SK-N-SH (cell line): Measurements from ENCODE around the gene SEC23A. TPM values are rescaled to one million over a fixed set of nuclear protein-coding genes. Genes with fewer than 3 reads are reported as not detected.
"Not testable (repeated sequence)": the region's sequence is repeated elsewhere in the genome, so short reads cannot be mapped to it uniquely, and the experiment has no call there.

Experiments used
- CTCF ChIA-PET: fragments of 300-600, 350-600 bp; formaldehyde crosslinking; extraction: SDS; loops from one replicate; lab custom pipeline; 2021; lab: Yijun Ruan, JAX
- POLR2A ChIA-PET: fragments of 350-600 bp; sonication (Branson Sonifier 250); formaldehyde crosslinking; extraction: SDS; loops from one replicate; lab custom pipeline; 2020; ENCODE audit warnings: antibody characterized with exemption, inconsistent platforms; lab: Yijun Ruan, JAX
- DNase-seq: peaks from one replicate; pipeline ENCODE4 v3.0.0; 2012
- H2AFZ ChIP-seq: fragments of 200-600 bp; sonication (generic); 2 replicates; pipeline ENCODE4 v1.8.1; 2016; ENCODE audit warnings: antibody characterized with exemption, mild to moderate bottlenecking, low read depth
- H3F3A ChIP-seq: fragments of 200-600 bp; sonication (generic); replicated peaks from 2 replicates; pipeline ENCODE3; 2016; ENCODE audit warnings: antibody characterized with exemption, mild to moderate bottlenecking; ENCODE audit not compliant: insufficient read depth
- H3K27ac ChIP-seq, 2 experiments: fragments of 200-500 bp in 1 of 2; fragments of 200-600 bp in 1 of 2; sonication (Bioruptor generic) in 1 of 2; sonication (generic), shearing (Covaris generic) in 1 of 2; 2 replicates each; pipeline versions ENCODE4 v1.5.1 to v1.6.1; 2014 to 2016; ENCODE audit warnings: low read depth in 2 of 2, inconsistent platforms in 1 of 2, low read length in 1 of 2, mild to moderate bottlenecking in 1 of 2, mixed read lengths in 1 of 2
- H3K27me3 ChIP-seq: fragments of 200-600 bp; sonication (generic), shearing (Covaris generic); 2 replicates; pipeline ENCODE4 v1.6.1; 2016; ENCODE audit warnings: mixed run types; ENCODE audit not compliant: insufficient read depth
- H3K36me3 ChIP-seq, 2 experiments: fragments of 200-500 bp in 1 of 2; fragments of 200-600 bp in 1 of 2; sonication (Bioruptor generic) in 1 of 2; sonication (generic) in 1 of 2; replicated peaks in 1 of 2; 2 replicates each; pipeline versions ENCODE3 to v1.5.1; 2014 to 2016; ENCODE audit warnings: low read length in 1 of 2, mild to moderate bottlenecking in 1 of 2; ENCODE audit not compliant: insufficient read depth in 2 of 2, control insufficient read depth in 1 of 2
- H3K4me1 ChIP-seq, 2 experiments: fragments of 200-500 bp in 1 of 2; fragments of 200-600 bp in 1 of 2; sonication (Bioruptor generic) in 1 of 2; sonication (generic), shearing (Covaris generic) in 1 of 2; 2 replicates each; pipeline versions ENCODE4 v1.5.1 to v1.6.1; 2014 to 2016; ENCODE audit warnings: low read depth in 1 of 2, low read length in 1 of 2, mixed run types in 1 of 2; ENCODE audit not compliant: insufficient read depth in 2 of 2, control insufficient read depth in 1 of 2
- H3K4me2 ChIP-seq: fragments of 200-600 bp; sonication (generic), shearing (Covaris generic); 2 replicates; pipeline ENCODE4 v1.6.1; 2017; ENCODE audit warnings: mixed run types
- H3K4me3 ChIP-seq, 2 experiments: fragments of 200-500 bp in 1 of 2; fragments of 200-600 bp in 1 of 2; sonication (Bioruptor generic) in 1 of 2; sonication (generic), shearing (Covaris generic) in 1 of 2; 2 replicates each; pipeline versions ENCODE4 v1.5.1 to v1.8.1; 2014 to 2016; ENCODE audit warnings: low read depth in 2 of 2, inconsistent platforms in 1 of 2, low read length in 1 of 2, mild to moderate bottlenecking in 1 of 2, mixed read lengths in 1 of 2, moderate library complexity in 1 of 2
- H3K79me2 ChIP-seq: fragments of 200-600 bp; sonication (generic); 2 replicates; pipeline ENCODE4 v1.8.1; 2017; ENCODE audit warnings: mild to moderate bottlenecking; ENCODE audit not compliant: insufficient read depth
- H3K9ac ChIP-seq: fragments of 200-600 bp; sonication (generic); 2 replicates; pipeline ENCODE4 v1.6.1; 2017; ENCODE audit warnings: mixed run types
- H3K9me2 ChIP-seq: fragments of 200-600 bp; sonication (generic); 2 replicates; pipeline ENCODE4 v1.6.1; 2017; ENCODE audit warnings: mixed run types
- H3K9me3 ChIP-seq: fragments of 200-600 bp; sonication (generic); 2 replicates; pipeline ENCODE4 v1.6.1; 2017; ENCODE audit warnings: mixed run types, mild to moderate bottlenecking, moderate library complexity
- H4K20me1 ChIP-seq: fragments of 200-600 bp; sonication (generic); 2 replicates; pipeline ENCODE4 v1.6.1; 2017; ENCODE audit warnings: mild to moderate bottlenecking, mixed run types; ENCODE audit not compliant: insufficient read depth
- EP300 ChIP-seq, 2 experiments: IDR thresholded peaks; 2 replicates each; pipeline versions ENCODE4 v1.4.0 to v1.6.1; 2012; ENCODE audit warnings: borderline replicate concordance in 1 of 2, low read depth in 1 of 2, low read length in 1 of 2
- FOXM1 ChIP-seq: IDR thresholded peaks from 2 replicates; pipeline ENCODE4 v1.4.0; 2012; ENCODE audit warnings: low read depth, mild to moderate bottlenecking
- IRF3 ChIP-seq: fragments of 150-350 bp; IDR thresholded peaks from 2 replicates; pipeline ENCODE4 v1.6.1; 2016; ENCODE audit warnings: mild to moderate bottlenecking, low read depth, low read length
- RAD21 ChIP-seq: IDR thresholded peaks from 2 replicates; pipeline ENCODE4 v1.6.1; 2012; ENCODE audit warnings: mild to moderate bottlenecking, low read length
- REST ChIP-seq: IDR thresholded peaks from 2 replicates; pipeline ENCODE4 v1.6.1; 2012; ENCODE audit warnings: mild to moderate bottlenecking, low read depth, low read length, moderate library complexity
- TEAD4 ChIP-seq: IDR thresholded peaks from 2 replicates; pipeline ENCODE4 v1.4.0; 2012; ENCODE audit warnings: mild to moderate bottlenecking, borderline replicate concordance; ENCODE audit not compliant: insufficient read depth
- WGBS: methylation state at CpG from one replicate; pipeline ENCODE4 v1.1.6; 2017; ENCODE audit warnings: low lambda C conversion rate; 5-methylcytosine and 5-hydroxymethylcytosine counted together
- polyA plus RNA-seq, 3 experiments: library from polyadenylated mRNA; depleted of rRNA; stranded (reverse); fragments of >200 nt; gene quantifications; 2 replicates each; pipeline ENCODE4 v1.2.3, GENCODE V29; 2012

The SEC23A gene
- polyA plus RNA-seq, 1 of the 3 experiments (the other 2 are of a cell fraction) = 30.0 TPM

GRCh38 chr14:39023939-39024871 lies 78.8 kb downstream of the SEC23A start:
- Histone ChIP-seq H3K9ac (no peak overlapping the region), H3K36me3 (no peaks in the 10 kb centered on the region), H3K27me3 (no peaks in the 10 kb centered on the region), H3K27ac (no peak overlapping the region), H2AFZ (no peak overlapping the region), H3K4me3 (no peak overlapping the region), H3K9me3 (no peaks in the 10 kb centered on the region), H3K4me1 (no peaks in the 10 kb centered on the region), H3K9me2 (no peaks in the 10 kb centered on the region), H3K4me2 (no peak overlapping the region), H3F3A (no peaks in the 10 kb centered on the region), H3K79me2 (no peaks in the 10 kb centered on the region)
- DNase-seq = no peak
- ChIA-PET POLR2A (interaction anchor here (0.6 kb wide), 1 partner anchor 78 kb away, joined by 3 read pairs; no protein-coding TSS in a partner anchor), CTCF (interaction anchor here (0.6 to 2.5 kb wide), 3 partner anchors 9 to 1199 kb away, joined by 3 to 8 read pairs (median 4); no protein-coding TSS in a partner anchor)
- WGBS = 93% methylated on average over 10 of the region's 12 CpGs
- TF ChIP-seq REST = no peak
- no peak for TF ChIP-seq RAD21
- TF ChIP-seq EP300 (IDR thresholded peaks at IDR 0.05; ENCODE audit: borderline replicate concordance in 1 of 2, low read depth in 1 of 2, low read length in 1 of 2) = no peak
- no peak for TF ChIP-seq FOXM1
- TF ChIP-seq TEAD4 = no peak
- no peak for TF ChIP-seq IRF3
- TF ChIP-seq, all 33 proteins: peak for 0
- H4K20me1 ChIP-seq = no peaks in the 10 kb centered on the region

GRCh38 chr14:39017096-39018016 lies 85.7 kb downstream of the SEC23A start:
- H3K36me3 ChIP-seq, H3K9ac ChIP-seq, H3F3A ChIP-seq, H4K20me1 ChIP-seq, H2AFZ ChIP-seq, H3K4me2 ChIP-seq, H3K27me3 ChIP-seq, H3K4me1 ChIP-seq, H3K27ac ChIP-seq, POLR2A ChIA-PET, H3K79me2 ChIP-seq, H3K9me2 ChIP-seq, H3K4me3 ChIP-seq, DNase-seq, H3K9me3 ChIP-seq: not testable (repeated sequence)
- WGBS = 96% methylated on average over 15 of the region's 33 CpGs
- CTCF ChIA-PET = interaction anchor here (0.7 to 2.1 kb wide), 2 partner anchors 12 to 27 kb away, joined by 3 to 14 read pairs; no protein-coding TSS in a partner anchor
